Stimulated activated naive CD8-positive, alpha-beta T cell treated with anti-CD3 and anti-CD28 coated beads, Interleukin-15, Interleukin-2, amounts not matched to agents 100 ng/mL and 50 ng/mL, for 24 hours (primary cell): ENCODE measurements around the gene STEAP2.

Source experiments
- H3K27ac Mint-ChIP-seq: one replicate; pipeline ENCODE4 v1.8.0; 2021; ENCODE audit warnings: mild to moderate bottlenecking, mixed read lengths
- H3K27me3 Mint-ChIP-seq: one replicate; pipeline ENCODE4 v1.8.0; 2021; ENCODE audit warnings: mixed read lengths
- H3K36me3 Mint-ChIP-seq: one replicate; pipeline ENCODE4 v1.8.0; 2021; ENCODE audit warnings: low read depth, mixed read lengths
- H3K4me1 Mint-ChIP-seq: one replicate; pipeline ENCODE4 v1.8.0; 2021; ENCODE audit warnings: low read depth, mixed read lengths
- H3K4me3 Mint-ChIP-seq: one replicate; pipeline ENCODE4 v1.8.0; 2021; ENCODE audit warnings: mild to moderate bottlenecking, mixed read lengths
- H3K9me3 Mint-ChIP-seq: one replicate; pipeline ENCODE4 v1.8.0; 2021; ENCODE audit warnings: mixed read lengths

STEAP2 gene

GRCh38 chr7:90262438-90262837 lies 50.9 kb downstream of the STEAP2 start:
- Mint-ChIP-seq H3K4me1 (no peaks in the 10 kb centered on the region), H3K27ac (no peak overlapping the region), H3K27me3 (peaks cover 6% of the 10 kb centered on the region), H3K9me3 (no peaks in the 10 kb centered on the region), H3K36me3 (no peaks in the 10 kb centered on the region), H3K4me3 (no peak overlapping the region)

GRCh38 chr7:90266808-90267207 lies 55.3 kb downstream of the STEAP2 start:
- Mint-ChIP-seq H3K9me3 (no peaks in the 10 kb centered on the region), H3K27me3 (peaks cover 4% of the 10 kb centered on the region), H3K36me3 (no peaks in the 10 kb centered on the region), H3K4me1 (no peaks in the 10 kb centered on the region), H3K27ac (no peak overlapping the region), H3K4me3 (no peak overlapping the region)

- Mint-ChIP-seq H3K9me3 (no peaks in the 10 kb centered on the region), H3K4me1 (no peaks in the 10 kb centered on the region), H3K27ac (no peak overlapping the region), H3K4me3 (no peak overlapping the region), H3K27me3 (peaks cover 4% of the 10 kb centered on the region), H3K36me3 (no peaks in the 10 kb centered on the region)
Observed at GRCh38 chr7:90267263-90267858, 55.8 kb downstream of the STEAP2 start.

GRCh38 chr7:90269163-90269562 lies 57.6 kb downstream of the STEAP2 start:
- Mint-ChIP-seq H3K4me3 (no peak overlapping the region), H3K4me1 (no peaks in the 10 kb centered on the region), H3K27me3 (peaks cover 4% of the 10 kb centered on the region), H3K9me3 (no peaks in the 10 kb centered on the region), H3K36me3 (no peaks in the 10 kb centered on the region), H3K27ac (no peak overlapping the region)

GRCh38 chr7:90270431-90271178 lies 59.1 kb downstream of the STEAP2 start:
- Mint-ChIP-seq H3K4me3 (no peak overlapping the region), H3K9me3 (no peaks in the 10 kb centered on the region), H3K4me1 (no peaks in the 10 kb centered on the region), H3K36me3 (no peaks in the 10 kb centered on the region), H3K27me3 (peaks cover 4% of the 10 kb centered on the region), H3K27ac (no peak overlapping the region)

- H3K36me3 Mint-ChIP-seq: no peaks in the 10 kb centered on the region
- H3K27ac Mint-ChIP-seq: no peak overlapping the region
- no peaks in the 10 kb centered on the region for H3K27me3 Mint-ChIP-seq
- no peak overlapping the region for H3K4me3 Mint-ChIP-seq
- H3K9me3 Mint-ChIP-seq: no peaks in the 10 kb centered on the region
- no peaks in the 10 kb centered on the region for H3K4me1 Mint-ChIP-seq
Observed at GRCh38 chr7:90271753-90272152, 60.2 kb downstream of the STEAP2 start.

GRCh38 chr7:90272242-90272641 lies 60.7 kb downstream of the STEAP2 start:
- H3K27me3 Mint-ChIP-seq: no peaks in the 10 kb centered on the region
- no peak overlapping the region for H3K27ac Mint-ChIP-seq
- no peak overlapping the region for H3K4me3 Mint-ChIP-seq
- no peaks in the 10 kb centered on the region for H3K9me3 Mint-ChIP-seq
- H3K36me3 Mint-ChIP-seq: no peaks in the 10 kb centered on the region
- no peaks in the 10 kb centered on the region for H3K4me1 Mint-ChIP-seq

GRCh38 chr7:90274161-90274560 lies 62.6 kb downstream of the STEAP2 start:
- no peaks in the 10 kb centered on the region for H3K36me3 Mint-ChIP-seq
- H3K27me3 Mint-ChIP-seq: no peaks in the 10 kb centered on the region
- no peak overlapping the region for H3K27ac Mint-ChIP-seq
- no peaks in the 10 kb centered on the region for H3K4me1 Mint-ChIP-seq
- no peak overlapping the region for H3K4me3 Mint-ChIP-seq
- no peaks in the 10 kb centered on the region for H3K9me3 Mint-ChIP-seq

GRCh38 chr7:90276033-90276728 lies 64.6 kb downstream of the STEAP2 start:
- Mint-ChIP-seq H3K27ac (no peak overlapping the region), H3K36me3 (no peaks in the 10 kb centered on the region), H3K27me3 (no peaks in the 10 kb centered on the region), H3K4me1 (no peaks in the 10 kb centered on the region), H3K4me3 (no peak overlapping the region), H3K9me3 (no peaks in the 10 kb centered on the region)
